ENCODE data around the gene MAP2K6.

Gene MAP2K6

GRCh38 chr17:69578385-69578936 is 164.0 kb downstream of the MAP2K6 start:
- no peak for DNase-seq (ENCODE audit: low spot score)

- DNase-seq (ENCODE audit: low spot score) = no peak
These were observed 165.6 kb downstream of the MAP2K6 start for GRCh38 chr17:69579961-69580677.

- DNase-seq (ENCODE audit: low spot score) = no peak
These were observed 166.8 kb downstream of the MAP2K6 start for GRCh38 chr17:69581061-69581961.

GRCh38 chr17:69588316-69588715 is 173.8 kb downstream of the MAP2K6 start:
- no peak for DNase-seq (ENCODE audit: low spot score)

- DNase-seq (ENCODE audit: low spot score) = no peak
These were observed 174.3 kb downstream of the MAP2K6 start for GRCh38 chr17:69588827-69589239.

- no peak for DNase-seq (ENCODE audit: low spot score)
These were observed 176.2 kb downstream of the MAP2K6 start for GRCh38 chr17:69590671-69591070.

- no peak for DNase-seq (ENCODE audit: low spot score)
These were observed 178.3 kb downstream of the MAP2K6 start for GRCh38 chr17:69592692-69593350.

GRCh38 chr17:69593351-69593715 is 178.8 kb downstream of the MAP2K6 start:
- no peak for DNase-seq (ENCODE audit: low spot score)

GRCh38 chr17:69593716-69594115 is 179.2 kb downstream of the MAP2K6 start:
- no peak for DNase-seq (ENCODE audit: low spot score)

GRCh38 chr17:69594641-69595040 is 180.1 kb downstream of the MAP2K6 start:
- no peak for DNase-seq (ENCODE audit: low spot score)

- DNase-seq (ENCODE audit: low spot score) = no peak
These were observed 181.6 kb downstream of the MAP2K6 start for GRCh38 chr17:69596141-69596540.

GRCh38 chr17:69597898-69598692 is 183.6 kb downstream of the MAP2K6 start:
- no peak for DNase-seq (ENCODE audit: low spot score)

GRCh38 chr17:69602972-69603371 is 188.5 kb downstream of the MAP2K6 start:
- no peak for DNase-seq (ENCODE audit: low spot score)
